HG03378 (cell line): ENCODE data around the gene SLC66A2.

Experiments
- ATAC-seq: cut with Tn5 transposase; IDR thresholded peaks from one replicate; pipeline ENCODE4 v1.9.1; 2021; ENCODE audit warnings: mild to moderate bottlenecking, moderate library complexity; ENCODE audit not compliant: unreplicated experiment

Gene SLC66A2

GRCh38 chr18:79921984-79922965 is 29.2 kb downstream of the SLC66A2 start:
- ATAC-seq, result no peak

- no peak for ATAC-seq
Measured at GRCh38 chr18:79919089-79919488, 32.4 kb downstream of the SLC66A2 start.

- no peak for ATAC-seq
Measured at GRCh38 chr18:79918615-79919011, 32.8 kb downstream of the SLC66A2 start.

- no peak for ATAC-seq
Measured at GRCh38 chr18:79917853-79918614, 33.4 kb downstream of the SLC66A2 start.

GRCh38 chr18:79917169-79917852 is 34.1 kb downstream of the SLC66A2 start:
- ATAC-seq, result no peak

- no peak for ATAC-seq
Measured at GRCh38 chr18:79916546-79917168, 34.8 kb downstream of the SLC66A2 start.

GRCh38 chr18:79916128-79916494 is 35.3 kb downstream of the SLC66A2 start:
- ATAC-seq, result no peak

GRCh38 chr18:79915161-79916127 is 36.0 kb downstream of the SLC66A2 start:
- no peak for ATAC-seq

GRCh38 chr18:79914614-79915160 is 36.8 kb downstream of the SLC66A2 start:
- ATAC-seq, result no peak

GRCh38 chr18:79912994-79913831 is 38.2 kb downstream of the SLC66A2 start:
- ATAC-seq, result no peak

GRCh38 chr18:79912409-79912991 is 39.0 kb downstream of the SLC66A2 start:
- no peak for ATAC-seq

GRCh38 chr18:79911344-79912270 is 39.8 kb downstream of the SLC66A2 start:
- no peak for ATAC-seq

- no peak for ATAC-seq
Measured at GRCh38 chr18:79910563-79911343, 40.7 kb downstream of the SLC66A2 start.

GRCh38 chr18:79906706-79907105 is 44.7 kb downstream of the SLC66A2 start:
- no peak for ATAC-seq

- no peak for ATAC-seq
Measured at GRCh38 chr18:79905993-79906392, 45.5 kb downstream of the SLC66A2 start.

- ATAC-seq, result no peak
Measured at GRCh38 chr18:79905389-79905911, 46.0 kb downstream of the SLC66A2 start.
